HL-60/S4 treated with phorbol 12-myristate 13-acetate at 8.2 ng/mL for 4 days and 3 days (cell line): Measurements from ENCODE around the gene LONP1.

ENCODE experiments used
- in situ Hi-C: fragments of 300-500 bp; cut with MboI; formaldehyde crosslinking; loops from 2 replicates; pipeline ENCODE4 v1.15.0; 2022; ENCODE audit warnings: low sequenced_read_pairs

The LONP1 gene

DNA sequence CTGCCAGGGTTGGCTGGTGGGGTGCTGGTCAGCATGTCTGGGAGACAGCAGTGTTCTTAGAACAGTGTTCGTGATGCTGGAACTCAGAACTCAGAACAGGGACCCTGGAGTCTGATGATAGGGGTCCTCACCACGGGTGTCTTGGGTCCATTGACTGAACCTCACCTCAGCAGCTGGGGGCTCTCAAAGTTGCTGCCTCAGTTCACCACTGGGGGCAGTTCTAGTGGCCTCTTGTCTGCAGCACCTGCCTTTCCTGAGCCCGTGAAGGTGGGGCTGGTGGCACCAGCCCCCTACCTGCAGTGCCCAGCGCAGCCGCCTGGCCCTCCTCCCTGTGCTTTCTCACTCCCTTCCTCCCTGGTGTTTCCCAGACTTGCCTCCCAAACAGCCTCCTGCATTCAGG lies 68.6 kb downstream of the LONP1 start:
- in situ Hi-C loops, result no loop called here

DNA sequence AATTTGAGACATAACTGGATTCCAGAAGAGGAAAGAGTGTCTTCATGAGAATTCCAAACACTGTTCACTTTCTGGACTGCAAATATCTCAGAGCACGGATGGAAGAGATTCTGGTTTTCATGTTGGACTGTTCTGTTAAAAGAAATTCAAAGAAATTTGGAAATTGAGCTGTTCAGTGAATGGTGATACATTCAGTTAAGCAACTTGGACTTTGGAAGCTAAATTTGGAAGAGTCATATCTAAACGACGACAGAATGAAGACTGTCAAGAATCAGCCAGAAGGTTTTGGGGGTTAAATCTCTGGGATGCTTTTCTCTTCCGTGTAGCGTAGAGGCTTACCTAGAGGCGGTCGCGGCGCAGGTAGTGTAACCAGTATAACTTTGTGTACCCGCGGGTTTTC lies 71.5 kb downstream of the LONP1 start:
- in situ Hi-C loops, result no loop called here

DNA sequence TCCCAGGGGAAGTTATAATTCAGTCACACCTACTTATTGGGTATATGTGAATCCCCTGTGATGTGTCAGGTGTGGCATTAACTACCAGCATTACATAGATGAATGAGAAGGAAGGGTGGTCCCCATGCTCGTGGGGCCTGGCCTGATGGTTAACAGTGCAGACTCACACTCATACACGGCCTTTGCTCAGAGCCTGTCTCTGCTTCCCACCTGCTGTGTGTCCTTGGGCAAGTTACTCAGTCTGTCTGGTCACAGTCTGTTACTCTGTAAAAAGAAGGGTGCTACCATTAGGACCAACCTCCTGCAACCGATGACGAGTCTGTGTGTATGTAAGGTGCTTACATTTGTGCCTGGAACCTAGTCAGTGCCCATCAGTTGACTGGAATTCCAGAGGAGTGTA lies 73.2 kb downstream of the LONP1 start:
- in situ Hi-C loops, result no loop called here

- in situ Hi-C loops, result no loop called here
These were observed 74.5 kb downstream of the LONP1 start for GRCh38 chr19:5645409-5645808.

DNA sequence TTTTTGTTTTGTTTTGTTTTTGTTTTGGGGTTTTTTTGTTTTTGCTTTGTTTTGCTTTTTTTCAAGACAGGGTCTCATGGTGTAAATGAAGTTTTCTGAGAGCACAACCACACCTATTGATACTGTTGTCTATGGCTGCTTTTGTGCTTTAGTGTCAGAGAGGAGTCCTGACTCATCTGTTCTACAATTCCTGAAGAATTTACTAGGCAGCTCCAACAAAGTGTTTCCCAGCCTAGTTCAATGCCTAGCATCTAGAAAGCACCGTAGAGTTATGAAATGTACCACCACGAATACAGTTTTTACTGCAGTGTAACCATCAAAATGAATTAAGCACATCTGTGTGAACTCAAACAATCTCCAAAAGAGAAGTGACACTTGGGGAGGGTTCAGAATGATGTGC lies 75.9 kb downstream of the LONP1 start:
- in situ Hi-C loops, result no loop called here

DNA sequence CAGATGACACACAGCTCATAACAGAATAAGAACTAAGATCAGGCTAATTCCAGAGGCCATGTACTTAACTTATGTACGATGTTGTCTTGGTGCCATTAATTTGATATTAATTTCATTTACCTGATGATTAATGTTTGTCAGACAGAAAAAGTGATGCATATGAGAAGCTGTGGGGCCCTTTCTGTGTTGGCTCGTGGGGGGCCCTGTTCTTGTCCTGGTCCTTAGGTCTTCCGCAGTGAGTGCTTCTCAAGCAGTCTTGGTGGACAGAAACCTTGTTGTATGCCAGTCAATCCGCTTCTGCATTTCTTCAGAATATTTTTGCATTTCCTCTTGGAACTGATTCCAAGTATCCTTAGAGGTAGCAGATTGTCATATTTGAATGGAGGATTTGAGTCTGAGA lies 76.9 kb downstream of the LONP1 start:
- in situ Hi-C loops, result no loop called here

DNA sequence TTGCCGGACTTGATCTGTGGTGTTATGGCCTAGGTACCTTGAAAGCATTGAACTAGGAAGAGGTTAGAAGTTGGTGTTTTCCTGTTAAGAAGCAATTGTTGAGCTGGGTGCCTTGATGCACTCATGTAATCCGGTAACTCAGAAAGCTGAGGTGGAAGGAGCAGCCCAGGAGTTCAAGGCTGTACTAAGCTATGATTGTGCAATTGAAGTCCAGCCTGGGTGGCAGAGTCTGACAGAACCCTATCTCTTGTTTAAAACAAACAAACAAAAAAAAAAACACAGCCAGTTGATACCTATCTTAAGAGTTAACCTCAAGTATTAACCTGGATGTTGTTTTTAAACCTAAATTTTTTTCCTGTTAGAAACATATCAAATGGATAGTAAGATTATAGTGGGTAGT lies 77.7 kb downstream of the LONP1 start:
- in situ Hi-C loops, result no loop called here
